KMS-11 (cell line): Measurements from ENCODE around the gene BNIP5.

ENCODE experiments used
- H2AFZ ChIP-seq: fragments of 200-600 bp; sonication (generic); 2 replicates; pipeline ENCODE4 v1.6.1; 2016; ENCODE audit warnings: antibody characterized with exemption, mixed run types, low read depth
- H3K27ac ChIP-seq: fragments of 200-600 bp; sonication (generic); 2 replicates; pipeline ENCODE4 v1.6.1; 2016; ENCODE audit warnings: mild to moderate bottlenecking, mixed run types
- H3K27me3 ChIP-seq: fragments of 200-600 bp; sonication (generic); 2 replicates; pipeline ENCODE4 v1.6.1; 2017; ENCODE audit warnings: mild to moderate bottlenecking, low read depth, mixed run types, moderate library complexity; ENCODE audit not compliant: insufficient read depth
- H3K36me3 ChIP-seq: fragments of 200-600 bp; sonication (generic); 2 replicates; pipeline ENCODE4 v1.6.1; 2017; ENCODE audit warnings: mild to moderate bottlenecking, mixed run types; ENCODE audit not compliant: insufficient read depth
- H3K4me1 ChIP-seq: fragments of 200-600 bp; sonication (generic); 2 replicates; pipeline ENCODE4 v1.6.1; 2016; ENCODE audit warnings: mild to moderate bottlenecking, low read depth, mixed run types; ENCODE audit not compliant: poor library complexity, severe bottlenecking
- H3K4me2 ChIP-seq: fragments of 200-600 bp; sonication (generic); 2 replicates; pipeline ENCODE4 v1.7.0; 2016; ENCODE audit warnings: mild to moderate bottlenecking, mixed run types
- H3K4me3 ChIP-seq: fragments of 200-600 bp; sonication (generic); IDR thresholded peaks from 2 replicates; pipeline ENCODE4 v1.6.1; 2017; ENCODE audit warnings: low read depth, low read length, mixed read lengths; ENCODE audit not compliant: insufficient read depth
- H3K79me2 ChIP-seq: fragments of 200-600 bp; sonication (generic); 2 replicates; pipeline ENCODE4 v1.6.1; 2016; ENCODE audit warnings: low read depth, mixed run types; ENCODE audit not compliant: insufficient read depth
- H3K9ac ChIP-seq: fragments of 200-600 bp; sonication (generic); 2 replicates; pipeline ENCODE4 v1.6.1; 2016; ENCODE audit warnings: mild to moderate bottlenecking, mixed run types
- H4K20me1 ChIP-seq: fragments of 200-600 bp; sonication (generic); 2 replicates; pipeline ENCODE4 v1.6.1; 2016; ENCODE audit warnings: mild to moderate bottlenecking, mixed run types; ENCODE audit not compliant: insufficient read depth
- CTCF ChIP-seq: fragments of 200-600 bp; sonication (generic); conservative IDR thresholded peaks from 2 replicates; pipeline ENCODE4 v1.6.1; 2017; ENCODE audit warnings: low read depth, mild to moderate bottlenecking, antibody characterized with exemption, low read length, moderate library complexity, mixed read lengths

Gene BNIP5

GRCh38 chr6:36336779-36337241 is at the start of gene BNIP5:
Gene BNIP5, minus strand, starts transcription at chr6:36336888. Its CDS starts 6,198 bp downstream, at chr6:36330690.
- Histone ChIP-seq H3K79me2 (no peaks in the 10 kb centered on the region), H3K9ac (no peak within 1 kb of the TSS), H3K27ac (no peak within 1 kb of the TSS), H4K20me1 (no peaks in the 10 kb centered on the region), H3K4me1 (peaks cover 8% of the 10 kb centered on the region), H3K27me3 (no peaks in the 10 kb centered on the region), H3K36me3 (no peaks in the 10 kb centered on the region), H2AFZ (no peak within 1 kb of the TSS), H3K4me2 (no peak within 1 kb of the TSS), H3K4me3 (no peak within 1 kb of the TSS)
- no peak for TF ChIP-seq CTCF

DNA sequence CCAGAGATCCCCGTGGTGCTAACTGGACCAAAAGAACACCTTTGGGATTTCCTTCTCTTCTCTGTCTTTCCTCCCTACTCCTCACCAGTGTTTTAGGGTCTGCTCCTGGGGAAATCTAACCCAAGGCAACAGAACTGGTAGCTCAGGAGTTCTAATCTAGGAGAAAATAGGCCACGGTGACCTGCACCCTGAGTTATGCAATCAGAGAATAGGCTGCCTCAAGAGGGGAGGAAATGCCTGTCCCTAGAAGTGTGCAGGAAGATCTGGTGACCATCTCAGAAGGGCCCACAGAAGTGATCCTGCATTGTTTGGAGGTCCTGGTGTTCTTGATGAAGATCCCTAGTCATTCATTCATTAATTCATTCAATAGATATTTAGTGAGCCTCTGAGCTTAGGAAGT is 47.4 kb upstream of the BNIP5 start:
- Histone ChIP-seq H4K20me1 (no peaks in the 10 kb centered on the region), H3K79me2 (no peaks in the 10 kb centered on the region), H3K4me1 (no peaks in the 10 kb centered on the region), H3K4me2 (no peak overlapping the region), H3K27ac (no peak overlapping the region), H2AFZ (no peak overlapping the region), H3K27me3 (no peaks in the 10 kb centered on the region), H3K4me3 (no peak overlapping the region), H3K36me3 (no peaks in the 10 kb centered on the region), H3K9ac (no peak overlapping the region)
- TF ChIP-seq CTCF = no peak

GRCh38 chr6:36383606-36384005 is 46.9 kb upstream of the BNIP5 start:
- Histone ChIP-seq H3K4me2 (no peak overlapping the region), H3K27ac (no peak overlapping the region), H4K20me1 (no peaks in the 10 kb centered on the region), H3K4me3 (no peak overlapping the region), H3K36me3 (no peaks in the 10 kb centered on the region), H3K79me2 (no peaks in the 10 kb centered on the region), H2AFZ (no peak overlapping the region), H3K4me1 (no peaks in the 10 kb centered on the region), H3K27me3 (no peaks in the 10 kb centered on the region), H3K9ac (no peak overlapping the region)
- no peak for TF ChIP-seq CTCF

- Histone ChIP-seq H3K79me2 (no peaks in the 10 kb centered on the region), H2AFZ (no peak overlapping the region), H3K9ac (no peak overlapping the region), H3K4me3 (no peak overlapping the region), H3K4me2 (no peak overlapping the region), H4K20me1 (no peaks in the 10 kb centered on the region), H3K36me3 (no peaks in the 10 kb centered on the region), H3K4me1 (no peaks in the 10 kb centered on the region), H3K27ac (no peak overlapping the region), H3K27me3 (no peaks in the 10 kb centered on the region)
- TF ChIP-seq CTCF = no peak
Observed at GRCh38 chr6:36382976-36383375, 46.3 kb upstream of the BNIP5 start.
